ENCODE data around the gene NPAS3.

The NPAS3 gene

GRCh38 chr14:32938719-32939253 lies at the start of gene NPAS3:
NPAS3 (plus strand) TSS chr14:32938879.
- DNase-seq (ENCODE audit: low read depth): no peak

GRCh38 chr14:32896979-32897697 lies 41.5 kb upstream of the NPAS3 start:
- no peak for DNase-seq (ENCODE audit: low read depth)

- no peak for DNase-seq (ENCODE audit: low read depth)
Measured at GRCh38 chr14:32897698-32898064, 41.0 kb upstream of the NPAS3 start.

GRCh38 chr14:32898876-32899275 lies 39.8 kb upstream of the NPAS3 start:
- no peak for DNase-seq (ENCODE audit: low read depth)

GRCh38 chr14:32900547-32900946 lies 38.1 kb upstream of the NPAS3 start:
- DNase-seq (ENCODE audit: low read depth): no peak

GRCh38 chr14:32905013-32905412 lies 33.7 kb upstream of the NPAS3 start:
- no peak for DNase-seq (ENCODE audit: low read depth)

- DNase-seq (ENCODE audit: low read depth): no peak
Measured at GRCh38 chr14:32906672-32907071, 32.0 kb upstream of the NPAS3 start.

- DNase-seq (ENCODE audit: low read depth): no peak
Measured at GRCh38 chr14:32908196-32909084, 30.2 kb upstream of the NPAS3 start.

GRCh38 chr14:32913725-32914124 lies 25.0 kb upstream of the NPAS3 start:
- DNase-seq (ENCODE audit: low read depth): no peak

- DNase-seq (ENCODE audit: low read depth): no peak
Measured at GRCh38 chr14:32914391-32914790, 24.3 kb upstream of the NPAS3 start.

- no peak for DNase-seq (ENCODE audit: low read depth)
Measured at GRCh38 chr14:32920696-32921276, 17.9 kb upstream of the NPAS3 start.

- no peak for DNase-seq (ENCODE audit: low read depth)
Measured at GRCh38 chr14:32925439-32925838, 13.2 kb upstream of the NPAS3 start.

GRCh38 chr14:32932302-32932913 lies 6.3 kb upstream of the NPAS3 start:
- DNase-seq (ENCODE audit: low read depth): no peak

- DNase-seq (ENCODE audit: low read depth): no peak
Measured at GRCh38 chr14:32932914-32933628, 5.6 kb upstream of the NPAS3 start.

GRCh38 chr14:32933629-32934072 lies 5.0 kb upstream of the NPAS3 start:
- DNase-seq (ENCODE audit: low read depth): no peak

GRCh38 chr14:32934073-32934880 lies 4.4 kb upstream of the NPAS3 start:
- no peak for DNase-seq (ENCODE audit: low read depth)

GRCh38 chr14:32934881-32935633 lies 3.6 kb upstream of the NPAS3 start:
- DNase-seq (ENCODE audit: low read depth): no peak

GRCh38 chr14:32939254-32940065 lies 781 bp downstream of the NPAS3 start:
- no peak for DNase-seq (ENCODE audit: low read depth)

GRCh38 chr14:32940066-32940651 lies 1.5 kb downstream of the NPAS3 start:
- no peak for DNase-seq (ENCODE audit: low read depth)
